ENCODE results near the gene SLC24A3.

The SLC24A3 gene

DNA sequence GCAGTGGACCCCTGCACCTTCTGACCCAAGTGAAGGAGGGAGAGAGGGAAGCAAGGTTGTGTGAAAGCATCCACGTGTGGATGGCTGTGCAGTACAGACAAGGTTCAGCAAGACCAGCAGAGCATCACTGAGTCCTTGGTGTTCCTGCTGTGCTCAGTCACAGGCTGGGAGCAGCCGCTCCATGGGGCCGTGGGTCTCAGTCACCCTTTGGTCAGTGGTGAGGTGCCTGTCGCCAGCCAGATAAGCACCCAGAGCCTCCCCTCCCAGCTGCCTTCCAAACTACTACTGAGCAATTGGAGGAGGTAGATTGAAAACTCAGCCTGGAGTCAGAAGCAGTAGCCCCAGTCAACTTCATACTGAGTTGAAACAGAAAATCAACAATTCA lies 218.9 kb downstream of the SLC24A3 start:
- DNase-seq, result no peak

- DNase-seq, result no peak
These were observed 219.5 kb downstream of the SLC24A3 start for GRCh38 chr20:19431906-19432305.

DNA sequence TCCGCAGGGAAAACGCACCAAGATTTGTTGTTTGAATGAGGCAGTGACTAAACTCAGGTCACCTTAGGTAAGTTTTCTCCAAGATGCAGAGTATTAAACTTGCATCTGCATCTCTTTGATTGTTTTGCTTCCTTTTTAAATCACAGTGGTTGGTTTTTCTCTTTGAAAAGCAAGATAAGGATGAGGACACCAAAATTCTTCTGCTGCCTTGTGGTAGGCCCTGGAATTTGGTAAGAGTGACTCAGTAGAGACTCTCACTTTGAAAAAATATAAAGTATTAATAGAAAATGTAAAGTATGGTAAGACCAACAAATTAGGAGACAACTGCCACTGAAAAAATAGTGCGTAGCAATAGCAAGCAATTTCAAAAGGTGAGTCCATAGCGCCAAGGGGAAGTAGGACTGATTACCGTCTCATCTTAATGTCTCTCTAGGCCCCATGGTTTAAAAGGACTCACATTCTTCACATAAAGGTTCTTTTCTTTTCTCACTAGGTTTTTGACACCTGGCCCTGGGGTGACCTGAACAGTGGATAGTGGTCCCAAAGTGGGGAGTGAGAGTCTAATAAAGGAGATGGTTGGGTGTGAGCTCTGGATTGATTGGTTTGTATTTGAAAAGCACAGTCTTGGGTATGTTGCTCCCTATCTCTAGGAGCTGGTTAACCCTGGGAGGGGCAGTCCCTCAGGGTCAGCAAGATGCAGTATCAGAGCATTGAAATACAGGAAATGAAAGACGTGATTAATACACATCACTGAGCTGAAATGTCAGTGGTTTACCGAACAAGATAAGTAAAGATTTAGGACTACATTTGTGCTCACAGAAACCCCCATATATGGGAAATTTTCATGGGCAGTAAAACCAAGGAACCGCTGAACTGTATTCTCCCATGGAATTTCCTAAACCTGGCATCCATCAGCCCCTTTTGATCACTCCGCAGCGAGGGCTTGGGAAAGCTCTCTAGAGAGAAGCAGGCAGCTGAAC lies 221.2 kb downstream of the SLC24A3 start:
- DNase-seq, result no peak

DNA sequence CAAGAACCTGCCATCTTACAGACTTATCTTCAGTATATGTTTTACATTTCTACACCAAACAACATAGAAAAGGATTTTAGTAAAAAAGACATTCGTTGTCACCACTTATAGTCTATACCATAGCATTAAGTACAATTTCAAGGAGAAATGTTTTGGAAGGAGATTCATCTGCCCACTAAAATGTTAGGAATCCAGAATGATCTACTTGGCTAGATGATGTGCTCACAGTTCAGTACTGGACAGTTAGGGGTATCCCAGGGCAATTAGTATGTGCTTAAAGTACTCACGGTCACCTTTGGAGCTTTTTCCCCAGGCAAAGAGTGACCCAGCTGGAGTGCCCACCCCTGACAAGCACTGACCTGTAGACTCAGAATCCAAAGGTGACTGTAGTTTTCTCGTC lies 222.9 kb downstream of the SLC24A3 start:
- no peak for DNase-seq

GRCh38 chr20:19435821-19436220 lies 223.4 kb downstream of the SLC24A3 start:
- no peak for DNase-seq

DNA sequence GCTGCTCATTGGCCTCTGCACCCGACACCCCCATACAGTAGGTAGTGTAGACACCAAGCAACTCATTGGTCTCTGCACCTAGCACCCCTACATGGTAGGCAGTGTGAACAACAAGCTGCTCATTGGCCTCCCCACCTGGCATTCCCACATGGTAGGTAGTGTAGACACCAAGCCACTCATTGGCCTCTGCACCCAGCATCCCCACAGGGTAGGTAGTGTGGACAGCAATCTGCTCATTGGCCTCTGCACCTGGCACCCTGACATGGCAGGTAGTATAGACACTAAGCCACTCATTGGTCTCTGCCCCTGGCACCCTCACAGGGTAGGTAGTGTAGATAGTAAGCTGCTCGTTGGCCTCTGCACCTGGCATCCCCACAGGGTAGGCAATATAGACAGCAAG lies 226.0 kb downstream of the SLC24A3 start:
- no peak for DNase-seq

DNA sequence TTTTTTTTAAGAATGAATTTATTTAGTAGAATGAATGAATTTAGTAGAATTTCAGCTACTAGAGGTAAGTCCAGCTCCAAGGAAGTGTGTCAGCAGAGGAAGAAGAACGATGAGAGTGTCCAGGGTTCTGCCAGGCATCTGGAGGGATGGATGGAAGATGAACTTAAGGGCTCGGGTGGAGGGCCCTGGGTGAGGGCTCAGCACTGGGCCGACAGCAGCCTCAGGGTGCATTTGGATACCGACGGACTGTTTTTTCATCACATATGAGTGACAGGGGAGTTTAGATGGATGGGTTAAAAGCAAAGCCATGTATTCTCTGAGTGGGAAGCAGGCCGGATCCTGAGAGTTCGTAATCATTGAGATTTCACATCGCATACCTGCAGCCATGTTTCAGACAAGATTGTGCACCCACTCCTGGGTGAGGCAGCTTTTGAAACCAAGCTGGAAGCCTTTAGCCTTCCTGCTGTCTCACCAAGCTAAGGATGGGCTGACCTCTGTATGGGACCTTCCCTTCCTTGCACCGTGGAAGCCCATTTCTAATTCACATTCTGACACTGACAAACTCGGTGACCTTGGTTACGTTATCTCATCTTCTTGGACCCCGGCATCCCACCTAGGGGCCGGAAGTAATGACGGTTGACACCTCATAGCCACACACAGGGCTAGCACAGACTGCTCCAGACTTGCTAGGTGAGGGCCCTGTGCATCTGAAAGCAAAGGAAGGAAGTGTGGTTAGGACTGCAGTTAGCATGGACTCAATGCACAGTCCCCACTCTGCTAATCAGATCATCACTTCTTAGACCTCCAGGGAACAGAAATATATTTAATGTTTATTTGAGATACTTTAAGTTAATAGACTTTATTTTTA lies 228.5 kb downstream of the SLC24A3 start:
- no peak for DNase-seq

- DNase-seq, result no peak
These were observed 233.8 kb downstream of the SLC24A3 start for GRCh38 chr20:19446246-19446645.

DNA sequence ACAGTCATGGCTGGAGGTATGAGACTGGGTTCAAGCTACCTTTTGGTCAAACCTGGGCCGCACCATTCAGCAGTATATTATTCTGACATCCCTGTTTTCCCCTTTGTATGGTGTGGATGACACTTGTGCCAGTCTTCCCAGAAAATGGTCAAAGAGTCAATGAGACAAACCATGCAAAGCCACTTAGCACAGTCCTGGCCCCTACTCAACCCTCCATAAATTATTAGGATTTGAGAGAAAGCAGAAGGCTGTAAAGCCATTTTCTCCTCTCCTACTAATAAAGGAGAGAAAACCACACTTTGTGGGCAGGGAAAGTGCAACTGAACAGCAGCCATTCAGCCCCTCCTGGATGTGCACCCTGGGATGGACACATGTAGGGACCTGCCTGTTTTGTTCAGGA lies 236.2 kb downstream of the SLC24A3 start:
- DNase-seq, result no peak

- no peak for DNase-seq
These were observed 236.6 kb downstream of the SLC24A3 start for GRCh38 chr20:19449051-19449450.

GRCh38 chr20:19451231-19451922 lies 238.9 kb downstream of the SLC24A3 start:
- DNase-seq, result no peak

DNA sequence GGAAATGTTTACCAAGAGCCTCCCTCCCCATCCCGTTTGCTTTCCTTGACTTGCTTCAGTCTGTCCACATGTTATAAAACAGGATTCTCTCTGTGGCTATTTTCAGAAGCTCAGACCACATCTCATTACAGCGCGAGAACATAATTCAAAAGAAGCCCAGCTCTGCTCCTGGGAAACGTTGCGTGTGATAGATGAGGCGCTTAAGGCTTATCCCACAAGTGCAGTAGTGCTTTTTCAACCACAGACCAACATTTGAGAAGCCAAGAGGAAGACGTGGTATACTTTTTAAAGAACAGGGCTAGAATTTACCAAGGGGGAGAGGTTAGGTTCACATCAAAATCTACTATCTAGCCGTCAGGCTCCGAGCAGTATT lies 239.5 kb downstream of the SLC24A3 start:
- DNase-seq, result no peak

GRCh38 chr20:19453410-19453809 lies 241.0 kb downstream of the SLC24A3 start:
- DNase-seq, result no peak

DNA sequence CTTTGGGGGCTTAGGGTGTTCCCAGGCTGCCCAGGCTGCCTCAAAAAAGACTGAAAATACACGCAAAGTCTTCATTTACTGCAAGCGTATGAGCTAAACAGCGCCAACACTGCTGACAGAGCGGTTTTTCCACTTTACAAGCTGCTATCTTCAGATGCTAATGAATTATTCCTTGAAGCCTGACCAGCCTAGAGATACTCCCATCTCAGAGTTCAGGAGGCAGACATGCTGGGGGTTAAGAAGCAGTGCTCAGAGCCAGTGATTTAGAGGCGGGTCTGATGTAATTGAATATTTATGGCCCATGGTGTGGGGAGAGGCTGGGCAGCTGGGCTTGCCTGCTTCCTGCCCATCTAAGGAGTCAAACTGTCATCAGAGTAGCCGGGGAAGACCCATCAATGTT lies 241.4 kb downstream of the SLC24A3 start:
- peak; percentile 4 for DNase-seq

GRCh38 chr20:19456595-19457395 lies 244.4 kb downstream of the SLC24A3 start:
- DNase-seq, result no peak

DNA sequence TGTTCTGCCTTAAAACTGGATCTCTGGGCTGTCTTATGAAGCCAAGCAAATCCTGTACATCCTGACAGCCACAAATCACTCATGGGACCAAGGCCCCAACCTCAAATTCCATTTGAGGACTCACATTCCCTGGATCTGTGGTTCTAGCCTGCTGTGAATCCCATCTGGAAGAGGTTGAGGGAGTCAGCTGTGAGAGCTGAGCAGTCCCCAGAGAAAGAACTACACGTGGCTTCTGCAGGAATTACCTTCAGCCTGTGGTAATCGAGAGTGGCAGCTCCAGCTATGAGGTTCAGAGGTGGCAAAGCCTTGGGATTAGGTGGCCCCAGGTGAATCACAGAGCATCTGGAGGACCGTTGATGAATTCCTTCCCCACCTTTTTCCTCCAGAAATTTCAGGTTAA lies 245.2 kb downstream of the SLC24A3 start:
- no peak for DNase-seq

- DNase-seq, result no peak
These were observed 247.9 kb downstream of the SLC24A3 start for GRCh38 chr20:19460386-19460785.

GRCh38 chr20:19462491-19462890 lies 250.0 kb downstream of the SLC24A3 start:
- DNase-seq, result no peak

DNA sequence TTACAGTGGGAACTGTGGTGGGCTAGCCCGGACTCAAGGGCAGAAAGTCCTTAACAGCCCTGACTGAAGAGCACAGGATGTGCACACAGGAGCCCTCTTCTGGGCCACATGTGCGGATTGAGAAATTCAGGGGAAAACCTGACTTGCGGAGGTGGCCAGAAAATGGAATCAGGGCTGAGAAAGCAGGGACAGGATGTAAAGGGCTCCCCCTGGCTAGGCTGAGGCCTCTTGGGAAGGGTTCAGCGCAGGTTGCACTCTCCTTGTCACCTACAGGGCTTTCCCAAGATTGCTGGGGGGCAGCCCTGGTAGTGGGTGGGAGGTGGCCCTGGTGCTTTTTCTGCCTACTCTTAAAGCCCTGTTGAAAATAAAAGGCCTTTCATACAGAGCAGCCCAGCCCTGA lies 251.2 kb downstream of the SLC24A3 start:
- DNase-seq, result no peak

DNA sequence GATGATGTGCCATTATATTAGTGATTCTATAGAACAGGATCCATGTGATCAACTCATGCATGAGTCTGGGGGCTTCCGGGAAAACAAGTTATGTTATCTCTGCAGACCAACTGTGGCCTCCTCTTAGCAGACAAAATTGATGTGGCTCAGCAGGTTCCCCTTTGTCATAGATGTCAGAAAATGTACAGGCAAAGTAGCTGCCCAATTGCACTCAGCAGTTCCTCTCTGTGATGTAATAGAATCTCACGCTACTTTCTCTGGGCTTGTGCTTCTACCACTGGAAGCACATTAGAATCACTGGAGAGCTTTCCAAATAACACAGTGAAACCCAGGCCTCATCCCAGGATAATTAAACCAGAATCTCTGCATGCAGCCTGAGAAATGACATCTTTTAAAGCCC lies 253.1 kb downstream of the SLC24A3 start:
- no peak for DNase-seq

GRCh38 chr20:19466206-19466928 lies 253.9 kb downstream of the SLC24A3 start:
- no peak for DNase-seq

Measured in DMS79 (cell line).